HEK293 (cell line): ENCODE results near the gene SLC25A26.

Experiments
- CTCF ChIA-PET: fragments of 350-600 bp; formaldehyde crosslinking; extraction: SDS; loops from one replicate; lab custom pipeline; 2021; ENCODE audit warnings: antibody characterized with exemption; lab: Yijun Ruan, JAX
- POLR2A ChIA-PET: fragments of 300-600 bp; formaldehyde crosslinking; extraction: SDS; loops from one replicate; lab custom pipeline; 2020; ENCODE audit warnings: antibody characterized with exemption, inconsistent platforms; lab: Yijun Ruan, JAX
- H3K27ac ChIP-seq: fragments of 200-500 bp; sonication (Bioruptor generic); 2 replicates; pipeline ENCODE4 v1.5.1; 2014; ENCODE audit warnings: low read depth, low read length, control low read depth, inconsistent platforms; ENCODE audit errors: extremely low read depth
- H3K36me3 ChIP-seq, 2 experiments: fragments of 200-500 bp in 1 of 2; sonication (Bioruptor generic) in 1 of 2; 1 replicate in 1 of 2; 2 replicates in 1 of 2; pipeline ENCODE4 v1.5.1; 2014 to 2017; ENCODE audit warnings: inconsistent platforms in 2 of 2, low read length in 2 of 2; ENCODE audit not compliant: control insufficient read depth in 2 of 2, insufficient read depth in 1 of 2
- H3K4me1 ChIP-seq: fragments of 200-500 bp; sonication (Bioruptor generic); 2 replicates; pipeline ENCODE4 v1.5.1; 2014; ENCODE audit warnings: mild to moderate bottlenecking, low read length, inconsistent platforms; ENCODE audit not compliant: control insufficient read depth, insufficient read depth
- H3K4me3 ChIP-seq: 2 replicates; pipeline ENCODE4 v1.5.1; 2011; ENCODE audit warnings: low read depth, mild to moderate bottlenecking, control low read depth, low read length, moderate library complexity
- H3K9me3 ChIP-seq: fragments of 200-500 bp; sonication (Bioruptor generic); 2 replicates; pipeline ENCODE4 v1.5.1; 2014; ENCODE audit warnings: low read depth, low read length, inconsistent platforms; ENCODE audit not compliant: control insufficient read depth, insufficient read depth
- BCL11A ChIP-seq: fragments of 450-650 bp; formaldehyde crosslinking; IDR thresholded peaks from 2 replicates; pipeline ENCODE4 v1.5.1; 2016; ENCODE audit warnings: low read depth, missing biosample characterization, missing genetic modification characterization
- EGR2 ChIP-seq: fragments of 450-650 bp; formaldehyde crosslinking; IDR thresholded peaks from 2 replicates; pipeline ENCODE4 v1.5.1; 2016; ENCODE audit warnings: low read depth, missing biosample characterization, missing genetic modification characterization
- HOXC10 ChIP-seq: sonication (generic); formaldehyde crosslinking; IDR thresholded peaks from 2 replicates; pipeline ENCODE4 v1.8.1; 2023; ENCODE audit warnings: mild to moderate bottlenecking, missing genetic modification reagents
- IKZF3 ChIP-seq: fragments of 450-650 bp; IDR thresholded peaks from 2 replicates; pipeline ENCODE4 v1.5.0; 2018; ENCODE audit warnings: missing biosample characterization, mild to moderate bottlenecking, missing genetic modification characterization, moderate library complexity
- KLF17 ChIP-seq: fragments of 450-650 bp; formaldehyde crosslinking; IDR thresholded peaks from 2 replicates; pipeline ENCODE4 v1.5.1; 2016; ENCODE audit warnings: missing biosample characterization, missing genetic modification characterization
- PATZ1 ChIP-seq: fragments of 450-650 bp; formaldehyde crosslinking; IDR thresholded peaks from 2 replicates; pipeline ENCODE4 v1.5.1; 2016; ENCODE audit warnings: missing biosample characterization, missing genetic modification characterization
- SCRT1 ChIP-seq: fragments of 450-650 bp; formaldehyde crosslinking; IDR thresholded peaks from 2 replicates; pipeline ENCODE4 v1.5.1; 2016; ENCODE audit warnings: missing biosample characterization, missing genetic modification characterization, borderline replicate concordance
- YY1 ChIP-seq: fragments of 450-650 bp; formaldehyde crosslinking; IDR thresholded peaks from 2 replicates; pipeline ENCODE4 v1.5.1; 2018; ENCODE audit warnings: missing biosample characterization, missing genetic modification characterization
- YY2 ChIP-seq: fragments of 450-650 bp; formaldehyde crosslinking; IDR thresholded peaks from 2 replicates; pipeline ENCODE4 v1.5.1; 2016; ENCODE audit warnings: missing biosample characterization, missing genetic modification characterization
- ZBTB20 ChIP-seq: fragments of 450-650 bp; formaldehyde crosslinking; IDR thresholded peaks from 2 replicates; pipeline ENCODE4 v1.5.1; 2016; ENCODE audit warnings: missing biosample characterization, missing genetic modification characterization
- ZFHX2 ChIP-seq: fragments of 450-650 bp; formaldehyde crosslinking; conservative IDR thresholded peaks from 2 replicates; pipeline ENCODE4 v1.5.1; 2016; ENCODE audit warnings: missing biosample characterization, missing genetic modification characterization
- ZNF140 ChIP-seq: fragments of 450-650 bp; formaldehyde crosslinking; IDR thresholded peaks from 2 replicates; pipeline ENCODE4 v1.5.1; 2016; ENCODE audit warnings: missing biosample characterization, missing genetic modification characterization
- ZNF157 ChIP-seq: fragments of 450-650 bp; formaldehyde crosslinking; IDR thresholded peaks from 2 replicates; pipeline ENCODE4 v1.5.1; 2016; ENCODE audit warnings: missing biosample characterization, missing genetic modification characterization
- ZNF16 ChIP-seq: fragments of 450-650 bp; formaldehyde crosslinking; IDR thresholded peaks from 2 replicates; pipeline ENCODE4 v1.5.1; 2016; ENCODE audit warnings: low read depth, missing biosample characterization, missing genetic modification characterization
- ZNF169 ChIP-seq: fragments of 450-650 bp; formaldehyde crosslinking; IDR thresholded peaks from 2 replicates; pipeline ENCODE4 v1.5.1; 2016; ENCODE audit warnings: missing biosample characterization, missing genetic modification characterization
- ZNF18 ChIP-seq: fragments of 450-650 bp; formaldehyde crosslinking; IDR thresholded peaks from 2 replicates; pipeline ENCODE4 v1.5.1; 2016; ENCODE audit warnings: missing biosample characterization, missing genetic modification characterization
- ZNF23 ChIP-seq: fragments of 450-650 bp; formaldehyde crosslinking; IDR thresholded peaks from 2 replicates; pipeline ENCODE4 v1.5.1; 2016; ENCODE audit warnings: missing biosample characterization, missing genetic modification characterization, borderline replicate concordance
- ZNF292 ChIP-seq: fragments of 450-650 bp; formaldehyde crosslinking; IDR thresholded peaks from 2 replicates; pipeline ENCODE4 v1.5.1; 2016; ENCODE audit warnings: low read depth, missing biosample characterization, missing genetic modification characterization, borderline replicate concordance
- ZNF302 ChIP-seq: fragments of 450-650 bp; formaldehyde crosslinking; IDR thresholded peaks from 2 replicates; pipeline ENCODE4 v1.5.1; 2016; ENCODE audit warnings: missing biosample characterization, missing genetic modification characterization, low read depth
- ZNF311 ChIP-seq: fragments of 450-650 bp; formaldehyde crosslinking; IDR thresholded peaks from 2 replicates; pipeline ENCODE4 v1.5.1; 2017; ENCODE audit warnings: missing biosample characterization, missing genetic modification characterization, borderline replicate concordance
- ZNF324 ChIP-seq: fragments of 450-650 bp; formaldehyde crosslinking; IDR thresholded peaks from 2 replicates; pipeline ENCODE4 v1.5.1; 2016; ENCODE audit warnings: missing biosample characterization, missing genetic modification characterization
- ZNF423 ChIP-seq: fragments of 450-650 bp; formaldehyde crosslinking; IDR thresholded peaks from 2 replicates; pipeline ENCODE4 v1.5.1; 2016; ENCODE audit warnings: missing biosample characterization, missing genetic modification characterization
- ZNF433 ChIP-seq: fragments of 450-650 bp; formaldehyde crosslinking; IDR thresholded peaks from 2 replicates; pipeline ENCODE4 v1.5.1; 2016; ENCODE audit warnings: missing biosample characterization, missing genetic modification characterization, low read depth
- ZNF514 ChIP-seq: fragments of 450-650 bp; formaldehyde crosslinking; IDR thresholded peaks from 2 replicates; pipeline ENCODE4 v1.5.1; 2016; ENCODE audit warnings: missing biosample characterization, missing genetic modification characterization
- ZNF544 ChIP-seq: fragments of 450-650 bp; formaldehyde crosslinking; IDR thresholded peaks from 2 replicates; pipeline ENCODE4 v1.5.0; 2017; ENCODE audit warnings: missing biosample characterization, missing genetic modification characterization
- ZNF624 ChIP-seq: fragments of 450-650 bp; formaldehyde crosslinking; IDR thresholded peaks from 2 replicates; pipeline ENCODE4 v1.5.1; 2017; ENCODE audit warnings: missing biosample characterization, missing genetic modification characterization
- ZNF645 ChIP-seq: fragments of 450-650 bp; formaldehyde crosslinking; IDR thresholded peaks from 2 replicates; pipeline ENCODE4; 2016; ENCODE audit warnings: missing biosample characterization, missing genetic modification characterization
- ZNF670 ChIP-seq: fragments of 450-650 bp; formaldehyde crosslinking; IDR thresholded peaks from 2 replicates; pipeline ENCODE4 v1.5.1; 2016; ENCODE audit warnings: missing biosample characterization, missing genetic modification characterization, low read depth
- ZNF747 ChIP-seq: fragments of 450-650 bp; formaldehyde crosslinking; IDR thresholded peaks from 2 replicates; pipeline ENCODE4 v1.5.1; 2016; ENCODE audit warnings: missing biosample characterization, missing genetic modification characterization
- ZXDB ChIP-seq: fragments of 450-650 bp; formaldehyde crosslinking; IDR thresholded peaks from 2 replicates; pipeline ENCODE4 v1.5.1; 2016; ENCODE audit warnings: missing biosample characterization, missing genetic modification characterization

SLC25A26 gene

GRCh38 chr3:66392512-66392911 is 171.7 kb downstream of the SLC25A26 start:
- H3K4me3 ChIP-seq, result no peak overlapping the region
- no peaks in the 10 kb centered on the region for H3K4me1 ChIP-seq
- CTCF ChIA-PET, result no interaction called here
- TF ChIP-seq ZNF157 (no peak), ZNF544 (tag by site-specific recombination) (no peak), PATZ1 (tag by site-specific recombination) (no peak), ZNF169 (no peak), ZNF311 (no peak), SCRT1 (no peak), ZNF16 (no peak), HOXC10 (no peak), ZNF670 (tag by site-specific recombination) (no peak), ZXDB (tag by site-specific recombination) (no peak), ZBTB20 (tag by site-specific recombination) (no peak), ZNF324 (no peak), ZNF23 (no peak), ZFHX2 (tag by site-specific recombination) (peak; percentile 62; the same call in 1 of the 2 replicates), EGR2 (tag by site-specific recombination) (peak; percentile 3; the same call in 1 of the 2 replicates), ZNF433 (tag by site-specific recombination) (no peak), ZNF747 (tag by site-specific recombination) (no peak)
- TF ChIP-seq, all 188 proteins: peak for 2
- Histone ChIP-seq H3K27ac (no peak overlapping the region), H3K9me3 (no peaks in the 10 kb centered on the region), H3K36me3 (peaks cover 0 to 67% of the 10 kb centered on the region in 2 experiments; a peak in 1 of 3 replicates)
- POLR2A ChIA-PET, result no interaction called here

- H3K4me1 ChIP-seq, result no peaks in the 10 kb centered on the region
- TF ChIP-seq ZNF645 (tag by site-specific recombination), result no peak
- no peak for TF ChIP-seq YY1 (tag by site-specific recombination)
- TF ChIP-seq ZNF423 (tag by site-specific recombination), result no peak
- TF ChIP-seq ZNF514 (tag by site-specific recombination), result no peak
- TF ChIP-seq ZNF302 (tag by site-specific recombination), result no peak
- TF ChIP-seq KLF17, result no peak
- no peak for TF ChIP-seq ZNF292 (tag by site-specific recombination)
- TF ChIP-seq IKZF3, result no peak
- TF ChIP-seq ZNF624 (tag by site-specific recombination), result no peak
- no peak for TF ChIP-seq ZNF140 (tag by site-specific recombination)
- no peak for TF ChIP-seq YY2 (tag by site-specific recombination)
- TF ChIP-seq BCL11A (tag by site-specific recombination), result no peak
- TF ChIP-seq ZNF18 (tag by site-specific recombination), result no peak
- no peak overlapping the region for H3K4me3 ChIP-seq
- peaks cover 0 to 71% of the 10 kb centered on the region in 2 experiments; a peak in 1 of 3 replicates for H3K36me3 ChIP-seq
- POLR2A ChIA-PET, result no interaction called here
- CTCF ChIA-PET, result interaction anchor here (2.0 kb wide), 1 partner anchor 15 kb away, joined by 10 read pairs; no protein-coding TSS in a partner anchor
- H3K27ac ChIP-seq, result no peak overlapping the region
- no peaks in the 10 kb centered on the region for H3K9me3 ChIP-seq
Measured at GRCh38 chr3:66392966-66393332, 172.1 kb downstream of the SLC25A26 start.
